Spleen (tissue), 11 donors: ENCODE results near the gene GMPS. TPM values are rescaled to one million over a fixed set of nuclear protein-coding genes. Genes with fewer than 3 reads are reported as not detected.

Source experiments
- DNase-seq: peaks from one replicate; pipeline ENCODE4 v3.0.0-alpha.2; 2020
- H3K27ac ChIP-seq, 8 donors: fragments of 200-600 bp; sonication (generic) in 7 of 8; 1 replicate in 4 of 8; 2 replicates in 4 of 8; pipeline versions ENCODE4 v1.5.0 to v1.8.0; 2016 to 2021; ENCODE audit warnings: inconsistent platforms in 4 of 8, mild to moderate bottlenecking in 4 of 8, moderate library complexity in 1 of 8
- H3K27me3 ChIP-seq, 7 donors: fragments of 200-600 bp; sonication (generic) in 6 of 7; replicated peaks in 1 of 7; 1 replicate in 4 of 7; 2 replicates in 3 of 7; pipeline versions ENCODE4 v1.5.0 to v1.8.0; 2016 to 2021; ENCODE audit warnings: inconsistent platforms in 3 of 7, mild to moderate bottlenecking in 1 of 7
- H3K36me3 ChIP-seq, 6 donors: fragments of 200-600 bp; sonication (generic) in 5 of 6; 1 replicate in 4 of 6; 2 replicates in 2 of 6; pipeline versions ENCODE4 v1.5.0 to v1.8.0; 2016 to 2021; ENCODE audit warnings: inconsistent platforms in 2 of 6
- H3K4me1 ChIP-seq, 6 donors: fragments of 200-600 bp; sonication (generic) in 5 of 6; 1 replicate in 3 of 6; 2 replicates in 3 of 6; pipeline versions ENCODE4 v1.5.0 to v1.8.0; 2016 to 2021; ENCODE audit warnings: inconsistent platforms in 3 of 6
- H3K4me3 ChIP-seq, 8 donors: fragments of 200-600 bp; sonication (generic) in 7 of 8; 1 replicate in 4 of 8; 2 replicates in 4 of 8; pipeline versions ENCODE4 v1.5.0 to v1.8.0; 2016 to 2021; ENCODE audit warnings: inconsistent platforms in 4 of 8, mild to moderate bottlenecking in 4 of 8, moderate library complexity in 2 of 8
- H3K9me3 ChIP-seq, 8 donors: fragments of 200-600 bp; sonication (generic) in 7 of 8; 1 replicate in 4 of 8; 2 replicates in 4 of 8; pipeline versions ENCODE4 v1.5.0 to v1.8.0; 2016 to 2021; ENCODE audit warnings: inconsistent platforms in 4 of 8
- POLR2A ChIP-seq, 3 donors: fragments of 450-650 bp; IDR thresholded peaks; one replicate each; pipeline ENCODE4 v1.5.1; 2017; ENCODE audit warnings: antibody characterized with exemption in 3 of 3, mild to moderate bottlenecking in 1 of 3
- POLR2AphosphoS5 ChIP-seq, 3 donors: sonication (generic); formaldehyde crosslinking; IDR thresholded peaks; one replicate each; pipeline ENCODE4 v1.5.1; 2017; ENCODE audit warnings: antibody characterized with exemption in 3 of 3
- WGBS, 5 donors: extraction: QIAGEN DNeasy Blood & Tissue Kit in 3 of 5; methylation state at CpG; one replicate each; pipeline versions ENCODE4 v1.1.5 to v1.1.7; 2013 to 2018; 5-methylcytosine and 5-hydroxymethylcytosine counted together
- intact Hi-C: fragments of 100-400 bp; cut with DNase I; formaldehyde crosslinking; loops from one replicate; pipeline ENCODE4 v1.15.0; 2023; ENCODE audit warnings: low total_unique reads
- polyA plus RNA-seq, 3 donors: library from polyadenylated mRNA; stranded (reverse); fragments of 200-250 nt; gene quantifications; one replicate each; pipeline ENCODE4 v1.2.1, GENCODE V29; 2013
- total RNA-seq, 7 donors: library from RNA; depleted of rRNA in 3 of 7; stranded (reverse); fragments of >200 nt in 3 of 7; fragmentation: NEBNext Ultra II Directional in 4 of 7; extraction: Animal tissue kit (Norgen Biotek cat#: 25700) in 4 of 7; gene quantifications; one replicate each; pipeline versions ENCODE4 v1.1.0 to v1.2.1, GENCODE V29; 2016 to 2021
- TF ChIP-seq, protein P1 (sequence below), 11 experiments: fragments of 200-600 bp in 7 of 11; fragments of 450-650 bp in 4 of 11; sonication (generic) in 4 of 11; IDR thresholded peaks in 8 of 11; conservative IDR thresholded peaks in 3 of 11; 1 replicate in 7 of 11; 2 replicates in 4 of 11; pipeline versions ENCODE4 v1.4.0 to v1.8.0; 2016 to 2021; ENCODE audit warnings: antibody characterized with exemption in 11 of 11, inconsistent platforms in 4 of 11, mild to moderate bottlenecking in 1 of 11
- donor health status: healthy with polysubstance abuse.
- donor health status: DM: no; HTN: no; CAD: no; lungs with moderate emphysema.
- donor health status: DM: no; HTN: no; CAD: no.
- donor health status: Bipolar disorder and iron deficiency.
- donor health status: healthy.
- donor health status: DM: no; HTN: no; CAD: no.
- donor health status: DM: yes; HTN: yes; CAD: no.

The GMPS gene
- total and polyA plus RNA-seq, 10 donors = 10.8 to 47.4 (median 35.7) TPM

DNA sequence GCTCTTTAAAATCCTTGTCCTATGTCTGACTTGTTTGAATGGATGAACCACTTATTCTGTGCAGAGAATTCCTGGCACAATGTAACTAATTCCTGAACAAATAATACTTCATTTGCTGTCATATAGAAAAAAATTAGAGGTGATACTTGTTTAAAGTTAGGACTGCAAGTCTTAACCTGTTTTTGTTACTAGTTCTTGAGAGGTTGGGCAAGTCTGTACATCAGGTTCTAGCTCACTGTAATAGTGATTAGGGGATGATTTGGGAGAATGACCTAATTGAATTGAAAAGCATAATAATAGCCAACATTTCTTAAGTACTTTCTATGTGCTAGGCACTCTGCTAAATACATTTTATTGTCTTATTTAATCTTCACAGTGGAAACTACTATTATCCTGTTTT, 49.3 kb downstream of the GMPS start:
- Histone ChIP-seq H3K27me3 (no peaks in the 10 kb centered on the region), H3K9me3 (no peaks in the 10 kb centered on the region), H3K4me1 (no peaks in the 10 kb centered on the region), H3K4me3 (no peak overlapping the region), H3K27ac (no peak overlapping the region), H3K36me3 (peaks cover 0 to 100% (median 66%) of the 10 kb centered on the region in 6 donors)
- no peak for DNase-seq
- TF ChIP-seq, protein P1, sequence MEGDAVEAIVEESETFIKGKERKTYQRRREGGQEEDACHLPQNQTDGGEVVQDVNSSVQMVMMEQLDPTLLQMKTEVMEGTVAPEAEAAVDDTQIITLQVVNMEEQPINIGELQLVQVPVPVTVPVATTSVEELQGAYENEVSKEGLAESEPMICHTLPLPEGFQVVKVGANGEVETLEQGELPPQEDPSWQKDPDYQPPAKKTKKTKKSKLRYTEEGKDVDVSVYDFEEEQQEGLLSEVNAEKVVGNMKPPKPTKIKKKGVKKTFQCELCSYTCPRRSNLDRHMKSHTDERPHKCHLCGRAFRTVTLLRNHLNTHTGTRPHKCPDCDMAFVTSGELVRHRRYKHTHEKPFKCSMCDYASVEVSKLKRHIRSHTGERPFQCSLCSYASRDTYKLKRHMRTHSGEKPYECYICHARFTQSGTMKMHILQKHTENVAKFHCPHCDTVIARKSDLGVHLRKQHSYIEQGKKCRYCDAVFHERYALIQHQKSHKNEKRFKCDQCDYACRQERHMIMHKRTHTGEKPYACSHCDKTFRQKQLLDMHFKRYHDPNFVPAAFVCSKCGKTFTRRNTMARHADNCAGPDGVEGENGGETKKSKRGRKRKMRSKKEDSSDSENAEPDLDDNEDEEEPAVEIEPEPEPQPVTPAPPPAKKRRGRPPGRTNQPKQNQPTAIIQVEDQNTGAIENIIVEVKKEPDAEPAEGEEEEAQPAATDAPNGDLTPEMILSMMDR (IDR thresholded peaks at IDR 0.05 in 8 of 11, conservative IDR thresholded peaks at IDR 0.05 in 3 of 11) = no peak
- TF ChIP-seq POLR2AphosphoS5 (IDR thresholded peaks at IDR 0.05) (no peak), POLR2A (IDR thresholded peaks at IDR 0.05) (no peak)
- intact Hi-C loops = no loop called here

DNA sequence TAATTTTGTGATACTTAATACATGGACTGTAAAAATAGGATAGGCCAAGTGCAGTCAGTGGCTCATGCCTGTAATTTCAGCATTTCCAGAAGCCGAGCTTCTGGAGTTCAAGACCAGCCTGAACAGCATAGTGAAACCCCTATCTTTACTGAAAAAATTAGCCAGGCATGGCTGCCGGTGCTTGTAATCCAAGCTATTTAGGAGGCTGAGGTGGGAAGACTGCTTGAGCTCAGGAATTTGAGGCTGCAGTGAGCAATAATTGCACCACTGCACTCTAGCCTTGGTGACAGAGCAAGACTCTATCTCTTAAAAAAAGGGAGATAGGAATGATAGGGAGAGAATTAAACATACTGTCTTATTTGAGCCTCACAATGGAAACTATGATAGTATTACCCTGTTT, 51.0 kb downstream of the GMPS start:
- DNase-seq = no peak
- 89 to 97% (median 94%) methylated on average over 2 of the region's 2 CpGs for WGBS, 5 donors
- intact Hi-C loops = no loop called here
- peaks cover 0 to 100% (median 63%) of the 10 kb centered on the region in 6 donors for H3K36me3 ChIP-seq
- no peaks in the 10 kb centered on the region for H3K9me3 ChIP-seq
- H3K4me3 ChIP-seq = no peak overlapping the region
- H3K27ac ChIP-seq = no peak overlapping the region
- H3K27me3 ChIP-seq = no peaks in the 10 kb centered on the region
- no peaks in the 10 kb centered on the region for H3K4me1 ChIP-seq
- TF ChIP-seq POLR2A (IDR thresholded peaks at IDR 0.05) = no peak
- TF ChIP-seq, protein P1 (IDR thresholded peaks at IDR 0.05 in 8 of 11, conservative IDR thresholded peaks at IDR 0.05 in 3 of 11) = no peak
- no peak for TF ChIP-seq POLR2AphosphoS5 (IDR thresholded peaks at IDR 0.05)

DNA sequence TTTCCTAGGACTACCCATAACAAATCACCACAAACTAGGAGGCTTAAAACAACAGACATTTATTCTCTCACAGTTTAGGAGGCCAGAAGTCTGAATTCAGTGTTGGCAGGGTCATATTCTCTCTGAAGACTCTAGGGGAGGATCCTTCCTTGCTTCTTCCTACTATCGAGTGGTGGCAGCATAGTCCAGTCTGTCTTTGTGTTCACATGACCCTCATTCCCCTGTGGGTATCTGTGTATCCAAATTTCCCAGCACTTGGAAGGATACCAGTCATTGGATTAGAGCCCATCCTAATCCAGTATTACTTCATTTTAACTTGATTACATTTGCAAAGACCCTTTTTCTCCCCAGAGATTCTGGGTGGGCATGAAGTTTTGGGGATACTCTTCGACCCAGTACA, 63.8 kb downstream of the GMPS start:
- no peaks in the 10 kb centered on the region for H3K9me3 ChIP-seq
- H3K36me3 ChIP-seq = peaks cover 0 to 84% (median 51%) of the 10 kb centered on the region in 6 donors
- WGBS, 5 donors = 81 to 93% (median 85%) methylated on average over 2 of the region's 2 CpGs
- H3K27ac ChIP-seq = no peak overlapping the region
- DNase-seq = no peak
- TF ChIP-seq, protein P1 (IDR thresholded peaks at IDR 0.05 in 8 of 11, conservative IDR thresholded peaks at IDR 0.05 in 3 of 11) = no peak
- no peak for TF ChIP-seq POLR2AphosphoS5 (IDR thresholded peaks at IDR 0.05)
- no peak for TF ChIP-seq POLR2A (IDR thresholded peaks at IDR 0.05)
- no peak overlapping the region for H3K4me3 ChIP-seq
- no peaks in the 10 kb centered on the region for H3K4me1 ChIP-seq
- no peaks in the 10 kb centered on the region for H3K27me3 ChIP-seq
- intact Hi-C loops = no loop called here

DNA sequence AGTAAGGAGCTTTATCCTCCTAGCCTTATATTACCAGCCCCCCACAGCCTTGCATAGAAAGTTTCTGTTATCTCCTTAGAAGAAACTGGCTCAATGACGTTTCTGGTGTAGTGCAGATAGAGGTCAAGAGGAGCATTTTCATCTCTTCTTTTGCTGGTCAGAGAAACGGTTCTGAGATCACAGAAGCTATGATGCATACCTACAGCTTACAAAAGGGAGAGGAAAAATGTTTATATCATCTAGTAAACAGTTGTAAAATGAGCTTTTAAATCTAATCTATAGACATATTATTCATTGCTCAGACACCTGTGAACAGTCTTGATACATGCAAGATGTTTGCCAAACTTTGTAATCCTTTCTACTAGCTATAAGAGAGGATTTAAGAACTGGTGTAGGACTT, 68.0 kb downstream of the GMPS start:
- 65 to 83% (median 69%) methylated on average over 2 of the region's 2 CpGs for WGBS, 5 donors
- H3K9me3 ChIP-seq = no peaks in the 10 kb centered on the region
- DNase-seq = no peak
- H3K4me1 ChIP-seq = no peaks in the 10 kb centered on the region
- peaks cover 0 to 83% (median 45%) of the 10 kb centered on the region in 6 donors for H3K36me3 ChIP-seq
- no peak overlapping the region for H3K27ac ChIP-seq
- no peak for TF ChIP-seq POLR2A (IDR thresholded peaks at IDR 0.05)
- TF ChIP-seq, protein P1 (IDR thresholded peaks at IDR 0.05 in 8 of 11, conservative IDR thresholded peaks at IDR 0.05 in 3 of 11) = no peak
- TF ChIP-seq POLR2AphosphoS5 (IDR thresholded peaks at IDR 0.05) = no peak
- intact Hi-C loops = no loop called here
- H3K27me3 ChIP-seq = no peaks in the 10 kb centered on the region
- no peak overlapping the region for H3K4me3 ChIP-seq
